IPS-NIHi7 (cell line): Measurements from ENCODE around the gene PRSS50.
"Not testable (repeated sequence)": the region's sequence is repeated elsewhere in the genome, so short reads cannot be mapped to it uniquely, and the experiment has no call there.

Source experiments
- DNase-seq: peaks from one replicate; pipeline ENCODE4 v3.0.0; 2012; ENCODE audit warnings: mixed read lengths; ENCODE audit errors: extremely low spot score

Gene PRSS50, protein sequence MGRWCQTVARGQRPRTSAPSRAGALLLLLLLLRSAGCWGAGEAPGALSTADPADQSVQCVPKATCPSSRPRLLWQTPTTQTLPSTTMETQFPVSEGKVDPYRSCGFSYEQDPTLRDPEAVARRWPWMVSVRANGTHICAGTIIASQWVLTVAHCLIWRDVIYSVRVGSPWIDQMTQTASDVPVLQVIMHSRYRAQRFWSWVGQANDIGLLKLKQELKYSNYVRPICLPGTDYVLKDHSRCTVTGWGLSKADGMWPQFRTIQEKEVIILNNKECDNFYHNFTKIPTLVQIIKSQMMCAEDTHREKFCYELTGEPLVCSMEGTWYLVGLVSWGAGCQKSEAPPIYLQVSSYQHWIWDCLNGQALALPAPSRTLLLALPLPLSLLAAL

DNA sequence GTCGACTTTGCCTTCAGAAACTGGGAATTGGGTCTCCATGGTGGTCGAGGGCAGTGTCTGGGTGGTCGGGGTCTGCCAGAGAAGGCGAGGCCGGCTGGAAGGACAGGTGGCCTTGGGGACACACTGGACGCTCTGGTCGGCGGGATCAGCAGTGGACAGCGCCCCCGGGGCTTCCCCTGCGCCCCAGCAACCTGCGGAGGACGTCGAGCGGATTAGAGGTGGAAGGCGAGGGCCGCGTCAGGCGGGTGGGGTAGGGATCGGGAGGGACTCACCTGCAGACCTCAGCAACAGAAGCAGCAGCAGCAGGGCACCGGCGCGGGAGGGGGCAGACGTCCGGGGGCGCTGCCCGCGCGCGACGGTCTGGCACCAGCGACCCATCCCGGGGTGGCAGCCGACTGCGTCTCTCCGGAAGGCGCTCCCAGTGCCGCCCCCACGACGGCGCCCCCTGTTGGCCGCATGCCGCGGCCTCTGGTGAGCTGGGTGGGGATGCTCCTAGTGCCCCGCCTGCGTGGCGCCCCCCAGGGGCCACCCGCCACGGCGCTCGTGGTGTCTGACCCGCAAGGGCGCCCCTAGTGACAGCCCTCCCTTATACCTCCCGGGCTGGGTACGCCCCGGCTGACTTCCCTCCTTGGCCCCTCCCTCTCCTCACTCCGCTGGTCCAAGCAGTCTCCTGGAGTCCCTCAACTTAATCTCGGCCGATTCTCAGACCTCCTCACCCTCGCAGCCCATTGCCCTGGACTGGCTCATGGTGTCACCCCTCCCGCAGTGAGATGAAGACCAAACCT is at the start of gene PRSS50:
TSS of gene PRSS50 (minus strand) at position 423 of the 785 bp plus-strand sequence. CDS start at position 378, 45 bp downstream.
- peak; percentile 91 for DNase-seq

DNA sequence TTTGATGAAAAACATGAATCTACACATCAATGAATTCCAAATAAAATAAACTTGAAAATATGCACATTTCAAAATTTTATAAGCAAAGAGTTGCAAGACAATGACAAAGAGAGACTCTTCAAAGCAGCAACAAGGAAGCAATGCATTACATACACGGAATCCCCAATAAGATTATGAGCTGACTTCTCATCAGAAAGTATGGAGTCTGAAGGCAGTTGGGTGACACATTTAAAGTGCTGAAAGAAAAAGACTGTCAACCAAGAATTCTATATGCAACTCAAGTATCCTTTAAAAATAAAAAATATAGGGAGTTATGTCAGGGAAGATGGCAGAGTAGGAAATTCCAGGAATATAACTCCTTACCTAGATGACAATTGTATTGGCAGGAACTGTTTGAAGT is 46.5 kb upstream of the PRSS50 start:
- no peak for DNase-seq

DNA sequence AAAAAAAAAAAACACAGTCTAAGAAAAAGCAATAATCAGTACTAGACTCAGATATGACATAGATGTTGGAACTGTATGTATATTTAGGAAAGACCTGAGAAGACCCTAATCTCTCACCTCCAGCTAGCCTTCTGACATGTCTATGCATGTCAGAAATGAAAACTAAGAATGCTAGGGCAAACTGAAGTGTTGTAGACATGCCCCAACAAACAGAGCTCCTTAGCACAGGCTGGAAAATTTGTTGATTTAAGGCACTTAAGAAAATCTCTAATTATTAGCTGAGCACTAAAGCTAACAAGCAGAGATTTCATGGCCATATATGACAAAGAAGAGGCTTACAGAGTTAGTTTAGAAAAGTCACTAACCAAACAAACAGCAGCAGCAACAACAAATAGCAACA is 45.5 kb upstream of the PRSS50 start:
- DNase-seq: no peak

DNA sequence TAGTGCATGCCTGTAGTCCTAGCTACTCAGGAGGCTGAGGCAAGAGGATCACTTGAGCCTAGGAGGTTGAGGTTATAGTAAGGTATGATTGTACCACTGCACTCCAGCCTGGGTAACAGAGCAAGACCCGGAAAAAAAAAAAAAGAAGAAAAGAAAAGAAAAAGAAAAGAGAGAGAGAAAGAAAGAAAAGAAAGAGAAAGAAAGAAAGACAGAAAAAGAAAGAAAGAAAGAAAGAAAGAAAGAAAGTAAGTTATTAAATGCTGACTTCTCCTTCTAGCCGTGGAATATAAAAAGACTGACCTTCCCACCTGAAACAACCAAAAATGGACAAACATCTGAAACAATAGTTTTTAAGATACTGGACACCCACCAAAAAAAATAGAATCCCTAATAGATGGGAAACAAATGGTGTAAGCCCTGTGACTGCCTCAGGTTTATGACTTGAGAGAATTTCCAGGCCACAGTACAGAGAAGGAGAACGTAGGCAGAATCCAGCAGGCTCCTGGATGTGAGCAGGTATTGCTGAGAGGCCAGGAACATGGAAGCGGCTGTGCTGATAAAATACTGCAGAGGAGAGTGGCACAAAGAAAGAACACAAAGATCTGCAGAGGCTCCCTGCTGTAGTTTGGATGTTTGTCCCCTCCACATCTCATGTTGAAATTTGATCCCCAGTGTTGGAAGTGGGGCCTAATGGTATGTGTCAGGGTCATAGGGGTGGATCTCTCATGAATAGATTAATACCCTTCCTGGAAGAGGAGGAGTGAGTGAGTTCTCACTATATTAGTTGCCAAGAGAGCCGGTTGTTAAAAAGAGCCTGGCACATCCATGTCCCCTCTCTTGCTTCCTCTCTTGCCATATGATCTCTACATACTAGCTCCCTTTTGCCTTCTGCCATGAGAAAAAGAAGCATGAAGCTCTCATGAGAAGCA is 41.8 kb upstream of the PRSS50 start:
- DNase-seq: no peak

DNA sequence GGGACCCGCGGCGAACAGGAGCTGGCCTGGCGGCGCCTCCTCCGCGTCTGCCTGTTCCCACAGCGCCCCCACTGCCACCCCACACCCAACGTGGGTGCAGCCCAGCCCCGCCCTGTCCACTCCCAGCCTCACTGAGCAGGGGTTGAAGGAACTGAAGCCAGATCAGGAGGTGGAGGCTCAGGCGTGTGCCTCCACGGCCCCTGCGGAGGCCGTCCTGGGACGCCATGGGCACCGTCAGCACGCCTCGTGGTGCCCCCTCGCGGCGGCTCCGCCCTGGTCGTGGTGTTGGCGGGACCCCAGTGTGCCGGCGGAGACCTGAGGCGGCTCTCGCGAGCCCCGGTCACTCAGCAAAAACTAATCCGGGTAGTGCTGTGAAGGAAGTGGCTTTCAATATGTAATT is 39.0 kb upstream of the PRSS50 start:
- DNase-seq: no peak

DNA sequence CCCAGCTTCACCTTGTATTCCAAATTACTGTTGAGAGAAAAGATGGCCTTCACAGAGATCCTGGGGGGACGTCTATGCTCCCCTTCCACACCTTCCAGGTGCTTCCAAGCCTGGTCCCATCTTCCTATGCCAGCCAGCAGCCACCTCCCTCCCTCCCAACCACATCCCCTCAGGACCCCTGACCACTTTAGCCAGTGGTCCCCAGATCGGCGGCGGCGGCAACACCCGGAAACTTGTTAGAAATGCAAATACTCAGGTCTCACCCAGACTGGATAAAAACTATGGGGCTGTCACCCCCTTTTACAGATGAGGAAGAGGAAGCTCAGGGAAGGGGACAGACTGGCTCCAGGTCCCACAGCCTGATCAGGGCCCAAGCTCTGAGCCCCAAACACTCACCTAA is 38.0 kb upstream of the PRSS50 start:
- no peak for DNase-seq

DNA sequence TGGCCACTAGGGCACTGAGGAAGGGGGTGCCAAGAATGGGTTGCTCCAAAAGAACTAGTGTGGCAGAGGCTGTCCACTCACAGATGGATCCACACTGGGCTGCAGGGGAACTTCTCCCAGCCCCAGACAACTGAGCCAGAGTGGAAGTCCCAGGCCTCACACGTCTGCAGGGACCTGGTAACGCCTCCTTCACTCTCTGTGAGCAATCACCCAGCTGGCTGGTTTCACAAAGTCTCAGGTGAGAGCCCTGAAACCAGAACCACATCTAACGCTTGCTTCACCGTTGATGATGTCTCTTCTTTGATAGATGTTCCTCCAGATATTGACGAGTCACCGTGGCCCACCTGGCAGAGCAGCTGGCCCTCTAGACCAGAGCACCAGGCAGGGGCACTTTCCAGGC is 35.5 kb upstream of the PRSS50 start:
- not testable (repeated sequence) for DNase-seq

DNA sequence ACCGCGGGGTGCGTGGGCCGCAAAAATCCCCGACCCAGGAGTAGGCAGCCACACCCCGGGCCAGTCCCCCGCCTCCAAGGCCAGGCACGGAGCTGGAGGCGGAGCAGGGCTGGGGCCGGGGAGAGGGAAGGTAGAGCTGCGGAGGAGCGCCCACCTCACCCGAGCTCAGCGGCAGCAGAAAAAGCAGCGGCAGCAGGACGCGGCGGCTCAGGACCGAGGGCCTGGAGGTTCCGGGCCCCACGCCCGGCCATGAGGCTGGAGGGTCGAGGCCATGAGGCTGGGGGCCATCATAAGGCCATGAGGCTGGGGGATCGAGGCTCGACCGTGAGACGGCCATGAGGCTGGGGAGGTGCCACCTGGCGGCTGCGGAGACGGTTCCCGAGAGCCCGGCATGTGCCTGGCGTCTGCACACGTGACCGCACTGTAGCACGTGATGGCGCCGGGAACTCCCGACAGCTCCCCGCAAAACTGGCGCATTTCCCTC is 32.9 kb upstream of the PRSS50 start:
- DNase-seq: no peak

DNA sequence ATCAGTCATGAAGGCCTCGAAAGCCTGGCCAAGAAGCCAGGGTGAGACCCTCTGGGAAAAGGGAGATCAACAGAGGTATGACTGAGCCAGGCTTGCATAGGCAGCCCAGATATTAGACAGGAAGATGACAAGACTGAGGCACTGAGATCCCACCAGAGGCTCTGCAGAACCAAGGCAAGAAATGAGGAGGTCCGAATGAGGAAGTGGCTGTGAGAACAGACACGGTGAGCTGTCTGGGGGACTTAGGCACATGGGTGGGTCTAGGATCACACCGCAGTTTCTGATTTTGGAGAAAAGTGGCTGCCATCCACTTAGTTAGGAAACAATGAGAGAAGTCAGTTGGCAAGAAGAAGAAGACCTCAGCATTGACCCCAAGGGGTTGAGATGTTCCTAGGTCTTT is 31.5 kb upstream of the PRSS50 start:
- DNase-seq: no peak

DNA sequence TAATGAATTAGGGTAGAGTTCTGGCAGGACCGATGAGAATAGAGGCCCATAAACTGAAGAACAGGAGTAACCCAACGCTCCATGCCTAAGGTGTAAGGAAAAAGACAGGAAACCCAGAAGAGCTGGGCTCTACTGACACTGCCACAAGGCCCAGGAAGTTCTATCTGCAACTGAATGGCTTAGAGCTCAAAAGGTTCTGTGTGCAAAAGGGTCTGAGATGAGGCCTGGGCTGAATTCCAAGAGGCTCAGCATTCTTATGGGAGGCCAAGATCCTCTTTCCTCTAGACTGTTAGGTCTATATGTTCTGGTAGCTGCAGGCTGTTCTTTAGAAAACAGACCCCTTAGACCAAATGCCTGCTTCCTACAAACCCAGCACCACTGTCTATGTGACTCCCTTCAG is 30.5 kb upstream of the PRSS50 start:
- no peak for DNase-seq

DNA sequence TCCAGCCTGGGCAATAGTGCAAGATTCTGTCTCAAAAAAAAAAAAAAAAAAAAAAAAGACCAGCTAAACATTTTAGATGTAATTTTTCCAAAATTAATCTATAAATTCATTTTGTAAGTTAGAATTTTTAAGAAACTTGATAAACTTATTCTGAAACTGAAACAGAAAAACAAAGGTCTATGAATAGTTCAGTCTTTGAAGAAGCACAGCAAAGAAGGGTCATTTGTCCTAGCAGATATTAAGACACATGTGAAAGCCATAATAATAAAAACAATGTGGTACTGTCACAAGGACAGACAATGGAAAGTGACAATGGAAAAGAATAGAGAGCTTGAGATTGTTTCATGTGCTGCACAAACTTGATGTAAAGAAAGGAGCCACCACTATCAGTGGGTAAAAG is 29.0 kb upstream of the PRSS50 start:
- DNase-seq: no peak

DNA sequence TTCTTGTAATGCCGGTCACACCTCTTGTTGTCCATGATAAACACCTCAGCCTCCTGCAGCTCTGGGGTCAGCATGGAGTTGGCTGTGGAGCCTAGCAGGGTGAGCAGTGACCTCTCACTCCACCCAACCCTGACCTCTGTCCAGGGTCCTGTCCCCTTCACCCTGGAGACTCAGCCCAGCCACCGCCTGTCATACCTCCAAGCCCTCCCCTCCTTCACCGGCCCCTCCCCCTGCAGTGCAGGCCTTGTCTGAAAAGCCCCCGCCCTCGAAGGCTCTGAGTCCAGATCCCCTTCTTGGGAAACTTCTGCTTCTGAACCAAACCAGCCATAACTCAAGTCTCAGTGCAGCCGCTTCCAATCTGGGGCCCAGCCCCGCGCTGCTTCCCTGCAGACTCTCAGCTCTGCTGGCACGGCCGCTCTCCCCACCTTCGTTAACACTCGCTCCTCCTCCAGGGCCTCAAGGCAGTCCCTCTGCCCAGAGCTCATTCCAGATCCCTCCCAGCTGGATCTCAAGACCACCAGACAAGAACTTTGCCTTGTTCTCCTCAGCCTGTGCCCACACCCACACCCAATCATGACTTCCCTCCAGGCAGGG is 25.4 kb upstream of the PRSS50 start:
- DNase-seq: peak; percentile 73

DNA sequence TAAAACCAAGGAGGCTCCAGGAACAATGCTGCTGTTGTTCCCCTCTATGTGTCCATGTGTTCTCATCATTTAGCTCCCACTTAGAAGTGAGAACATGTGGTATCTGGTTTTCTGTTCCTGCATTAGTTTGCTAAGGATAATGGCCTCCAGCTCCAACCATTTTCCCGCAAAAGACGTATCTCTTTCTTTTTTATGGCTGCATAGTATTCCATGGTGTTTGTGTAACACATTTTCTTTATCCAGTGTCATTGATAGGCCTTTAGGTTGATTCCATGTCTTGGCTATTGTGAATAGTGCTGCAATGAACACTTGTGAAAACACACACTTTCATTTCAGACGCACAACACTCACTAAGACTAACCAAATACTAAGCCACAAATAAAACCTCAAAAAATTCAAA is 21.9 kb upstream of the PRSS50 start:
- not testable (repeated sequence) for DNase-seq

DNA sequence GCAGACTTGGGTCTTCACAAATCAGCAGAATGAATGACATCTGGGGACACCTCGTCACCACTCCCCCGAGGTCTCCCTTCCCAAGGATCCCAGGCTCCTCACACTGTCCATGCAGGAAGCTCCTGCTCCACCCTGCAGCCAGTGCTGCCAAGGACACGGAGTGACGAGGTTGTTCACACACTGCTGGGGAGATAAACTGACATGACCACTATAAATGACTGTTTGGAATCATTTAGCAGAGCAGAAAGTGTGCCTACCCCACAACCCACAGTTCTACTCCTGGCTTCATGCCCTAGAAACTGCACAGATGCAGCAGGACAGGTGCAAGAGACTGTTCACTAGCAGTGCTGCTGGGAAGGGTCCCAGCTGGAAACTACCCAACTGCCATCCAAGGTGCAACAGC is 19.7 kb upstream of the PRSS50 start:
- DNase-seq: peak; percentile 9

DNA sequence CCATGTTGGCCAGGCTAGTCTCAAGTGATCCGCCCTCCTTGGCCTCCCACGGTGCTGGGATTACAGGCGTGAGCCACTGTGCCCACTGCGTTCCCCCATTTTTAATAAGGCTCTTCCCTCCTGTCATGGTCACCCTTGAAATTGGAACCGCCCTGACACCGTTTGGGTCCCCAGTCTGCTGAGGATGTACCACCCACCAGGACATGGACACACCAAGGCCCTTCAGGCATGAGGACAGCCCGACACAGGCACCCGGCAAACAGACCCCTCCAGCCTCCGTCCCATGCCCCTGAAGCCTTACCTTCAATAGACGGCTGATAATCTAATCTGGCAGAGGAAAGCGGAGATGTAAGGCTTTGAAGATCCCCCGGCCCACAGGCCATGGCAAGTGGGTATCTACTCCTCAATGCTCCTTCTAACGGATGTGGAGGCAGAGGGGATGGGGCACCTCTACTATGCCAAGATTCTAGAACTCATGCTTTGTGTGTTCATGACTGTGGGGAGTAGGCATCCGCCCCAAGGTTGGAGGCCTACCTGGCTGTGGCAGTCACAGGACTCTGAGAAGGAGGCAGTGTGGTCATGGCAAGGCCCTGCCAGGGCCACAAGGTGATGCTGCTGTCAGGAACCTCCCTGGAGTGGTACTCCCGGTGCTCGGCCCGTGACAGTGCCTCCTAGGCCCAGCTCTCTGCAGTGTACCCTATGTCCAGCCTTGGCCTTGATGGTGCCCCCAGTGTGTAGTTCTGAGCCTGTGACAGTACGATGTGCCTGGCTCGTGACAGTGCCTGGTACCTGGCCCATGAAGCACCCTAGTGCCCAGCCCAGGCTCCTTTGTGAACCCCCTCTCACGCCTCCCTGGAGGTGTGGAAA is 18.6 kb upstream of the PRSS50 start:
- DNase-seq: peak; percentile 8

DNA sequence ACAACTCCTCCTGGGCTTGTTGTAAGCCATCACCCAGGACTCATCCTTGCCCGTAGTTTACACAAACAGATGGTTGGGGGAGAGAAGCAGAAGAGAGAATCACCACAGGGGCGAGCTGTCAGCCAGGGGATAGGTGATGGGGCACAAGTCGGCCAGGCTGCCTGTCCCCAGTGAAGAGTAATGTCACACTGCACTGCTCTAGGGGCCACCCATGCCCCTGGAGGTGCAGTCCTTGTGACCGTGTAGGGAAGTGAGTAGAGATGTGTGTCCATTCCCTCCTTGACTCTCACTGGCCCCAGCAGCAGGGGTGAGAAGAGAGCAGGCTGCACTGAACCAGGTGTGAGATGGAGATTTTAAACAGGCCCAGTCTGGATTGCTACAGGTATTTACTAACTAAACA is 17.1 kb upstream of the PRSS50 start:
- no peak for DNase-seq

DNA sequence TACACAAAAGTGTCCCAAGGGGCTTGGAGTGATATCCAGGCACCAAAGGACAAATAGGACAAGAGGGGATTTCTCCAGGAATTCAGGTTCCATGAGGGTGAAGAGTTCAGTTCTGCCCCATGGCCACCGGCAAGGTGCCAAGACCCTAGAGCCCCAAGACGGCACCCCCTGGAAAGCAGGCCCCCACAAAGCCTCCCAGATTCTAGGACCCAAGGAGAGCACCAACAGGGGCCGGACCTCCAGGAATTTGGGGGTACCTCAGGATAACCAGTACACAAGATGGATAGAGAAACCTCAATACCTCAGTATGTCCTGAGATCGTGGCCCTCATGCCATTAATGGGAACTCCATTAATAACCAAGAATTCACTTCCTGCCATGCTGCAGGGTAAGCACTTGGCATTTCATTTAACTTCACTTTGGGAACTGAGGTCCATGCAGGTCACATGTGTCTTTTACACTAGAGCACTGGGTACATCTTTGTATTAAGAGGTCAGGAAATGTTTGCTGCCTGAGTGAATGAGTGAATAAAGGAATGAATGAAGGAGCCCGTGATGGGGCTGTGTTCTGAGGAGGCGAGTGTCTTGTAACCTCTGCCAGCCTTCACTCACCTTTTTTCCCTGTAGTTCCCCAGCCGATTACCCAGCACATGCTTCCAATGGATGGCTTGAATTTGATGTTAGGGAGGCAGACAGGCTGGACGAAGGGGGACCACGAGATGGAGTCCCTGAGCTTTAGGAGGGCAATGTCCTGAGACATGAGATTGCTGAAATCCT is 15.5 kb upstream of the PRSS50 start:
- DNase-seq: no peak

DNA sequence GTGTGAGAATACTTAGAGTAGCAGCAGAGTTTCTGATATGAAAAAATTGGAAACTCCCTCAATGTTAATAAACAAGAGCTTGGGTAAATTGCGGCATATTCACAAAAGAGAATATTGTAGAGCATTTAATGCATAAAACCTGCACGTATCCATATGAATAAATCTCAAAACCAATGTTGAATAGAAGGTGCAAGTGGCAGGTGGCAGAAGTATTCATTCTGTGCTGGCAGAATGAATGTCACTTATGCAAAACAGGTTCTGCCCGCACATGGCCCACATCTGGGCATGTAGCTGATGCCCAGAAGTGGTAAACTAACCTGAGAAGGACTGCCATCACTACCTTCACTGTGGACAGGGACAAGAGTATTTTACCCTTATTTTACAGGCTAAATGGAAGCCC is 14.1 kb upstream of the PRSS50 start:
- no peak for DNase-seq

DNA sequence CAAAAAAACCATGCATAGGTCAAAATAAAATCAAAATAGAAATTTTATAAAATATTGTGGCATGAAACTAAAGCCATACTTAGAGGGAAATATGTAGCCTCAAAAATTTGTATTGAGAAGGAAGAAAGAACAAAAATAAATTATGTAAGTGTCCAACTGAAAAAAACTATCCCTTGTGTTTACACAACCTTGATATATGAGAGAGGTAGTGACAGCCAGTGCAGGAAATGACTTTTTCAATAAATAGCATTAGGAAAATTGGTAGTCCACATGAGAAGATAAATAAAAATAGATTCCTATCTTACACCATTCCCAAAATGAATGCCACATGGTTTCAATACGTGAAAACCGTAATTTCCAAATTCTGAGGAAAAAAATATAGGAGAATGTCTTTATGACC is 13.2 kb upstream of the PRSS50 start:
- no peak for DNase-seq

DNA sequence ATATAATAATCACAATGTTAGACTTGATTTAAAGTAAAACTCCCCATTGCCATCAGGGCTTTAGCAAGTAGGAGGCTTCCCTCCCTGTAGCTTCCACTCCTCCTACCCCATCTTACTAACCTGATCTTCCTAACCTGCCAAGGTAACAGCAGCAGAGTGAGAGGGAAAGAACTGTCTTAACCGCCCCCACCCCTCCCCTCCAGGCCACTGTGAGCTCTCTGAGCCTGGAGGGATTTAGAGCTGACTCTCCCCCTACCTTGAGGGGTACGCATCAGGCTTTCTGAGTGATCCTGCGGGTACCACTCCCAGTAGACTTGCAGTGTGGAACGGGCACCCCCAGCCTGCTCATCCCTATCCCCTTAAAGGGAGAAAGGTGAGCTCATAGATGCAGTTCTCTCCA is 11.4 kb upstream of the PRSS50 start:
- DNase-seq: no peak
